ENCODE data around the gene OR11H7.
"Not testable (repeated sequence)": the region's sequence is repeated elsewhere in the genome, so short reads cannot be mapped to it uniquely, and the experiment has no call there.

Gene OR11H7

GRCh38 chr14:20277409-20277808 lies 48.6 kb downstream of the OR11H7 start:
- no peak for DNase-seq (ENCODE audit: low read depth in 2 of 2, low spot score in 1 of 2)

GRCh38 chr14:20278414-20278813 lies 49.6 kb downstream of the OR11H7 start:
- DNase-seq (ENCODE audit: low read depth in 2 of 2, low spot score in 1 of 2): no peak

- not testable (repeated sequence) for DNase-seq (ENCODE audit: low read depth in 2 of 2, low spot score in 1 of 2)
These were observed 51.5 kb downstream of the OR11H7 start for GRCh38 chr14:20280265-20280664.

Data from stimulated activated CD8-positive, alpha-beta memory T cell treated with anti-CD3 and anti-CD28 coated beads, Interleukin-4, amount 100 ng/mL, for 1 hour (primary cell).